Mesothelial cell of epicardium (in vitro differentiated cells): ENCODE data around the gene NDUFB11. TPM values are rescaled to one million over a fixed set of nuclear protein-coding genes. Genes with fewer than 3 reads are reported as not detected.

Experiments used
- DNase-seq, 2 experiments: peaks; one replicate each; pipeline ENCODE4 v3.0.0; 2021; ENCODE audit warnings: low spot score in 2 of 2; ENCODE audit not compliant: unreplicated experiment in 2 of 2
- H3K27ac Mint-ChIP-seq: 2 replicates; pipeline ENCODE4 v1.8.0; 2021; ENCODE audit warnings: mixed read lengths
- H3K27me3 Mint-ChIP-seq: 2 replicates; pipeline ENCODE4 v1.8.0; 2021; ENCODE audit warnings: low read depth, mixed read lengths
- H3K36me3 Mint-ChIP-seq: 2 replicates; pipeline ENCODE4 v1.8.0; 2021; ENCODE audit warnings: mixed read lengths
- H3K4me1 Mint-ChIP-seq: 2 replicates; pipeline ENCODE4 v1.8.0; 2021; ENCODE audit warnings: mixed read lengths
- H3K4me3 Mint-ChIP-seq: 2 replicates; pipeline ENCODE4 v1.8.0; 2021; ENCODE audit warnings: mild to moderate bottlenecking, moderate library complexity, mixed read lengths
- H3K9me3 Mint-ChIP-seq: 2 replicates; pipeline ENCODE4 v1.8.0; 2021; ENCODE audit warnings: mixed read lengths
- CTCF ChIP-seq: fragments of 200-600 bp; sonication (generic); IDR thresholded peaks from one replicate; pipeline ENCODE4 v1.5.0; 2021; ENCODE audit warnings: antibody characterized with exemption; ENCODE audit not compliant: unreplicated experiment
- total RNA-seq: library from RNA; stranded (reverse); gene quantifications from 3 replicates; pipeline ENCODE4 v1.2.1, GENCODE V29; 2021

NDUFB11 gene
- total RNA-seq, 1 donor from 2014 or later: 82.9 TPM

- Mint-ChIP-seq H3K36me3 (peaks cover 17% of the 10 kb centered on the region), H3K9me3 (peaks cover 3% of the 10 kb centered on the region), H3K27ac (no peak overlapping the region), H3K4me1 (no peaks in the 10 kb centered on the region), H3K27me3 (no peaks in the 10 kb centered on the region), H3K4me3 (no peak overlapping the region)
- no peak for TF ChIP-seq CTCF
- DNase-seq: no peak
Measured at GRCh38 chrX:47174376-47174775, 29.9 kb upstream of the NDUFB11 start.

GRCh38 chrX:47172971-47173792, 28.7 kb upstream of the NDUFB11 start:
- Mint-ChIP-seq H3K36me3 (peaks cover 17% of the 10 kb centered on the region), H3K4me1 (no peaks in the 10 kb centered on the region), H3K9me3 (peaks cover 8% of the 10 kb centered on the region), H3K4me3 (no peak overlapping the region), H3K27me3 (no peaks in the 10 kb centered on the region), H3K27ac (no peak overlapping the region)
- DNase-seq: no peak
- TF ChIP-seq CTCF: no peak

GRCh38 chrX:47172549-47172948, 28.0 kb upstream of the NDUFB11 start:
- H3K9me3 Mint-ChIP-seq: peaks cover 12% of the 10 kb centered on the region
- no peak for TF ChIP-seq CTCF
- H3K4me1 Mint-ChIP-seq: no peaks in the 10 kb centered on the region
- peaks cover 13% of the 10 kb centered on the region for H3K36me3 Mint-ChIP-seq
- no peak overlapping the region for H3K4me3 Mint-ChIP-seq
- no peak for DNase-seq
- no peak overlapping the region for H3K27ac Mint-ChIP-seq
- no peaks in the 10 kb centered on the region for H3K27me3 Mint-ChIP-seq

GRCh38 chrX:47171996-47172395, 27.5 kb upstream of the NDUFB11 start:
- H3K27me3 Mint-ChIP-seq: no peaks in the 10 kb centered on the region
- H3K9me3 Mint-ChIP-seq: peaks cover 12% of the 10 kb centered on the region
- H3K4me3 Mint-ChIP-seq: no peak overlapping the region
- no peak overlapping the region for H3K27ac Mint-ChIP-seq
- DNase-seq: no peak
- TF ChIP-seq CTCF: no peak
- peaks cover 13% of the 10 kb centered on the region for H3K36me3 Mint-ChIP-seq
- no peaks in the 10 kb centered on the region for H3K4me1 Mint-ChIP-seq

GRCh38 chrX:47170861-47171692, 26.6 kb upstream of the NDUFB11 start:
- no peak for TF ChIP-seq CTCF
- Mint-ChIP-seq H3K4me1 (no peaks in the 10 kb centered on the region), H3K27ac (no peak overlapping the region), H3K36me3 (peaks cover 9% of the 10 kb centered on the region), H3K9me3 (peaks cover 12% of the 10 kb centered on the region), H3K4me3 (no peak overlapping the region), H3K27me3 (no peaks in the 10 kb centered on the region)
- no peak for DNase-seq
